K562 (cell line): ENCODE results near the gene SLC17A8. TPM values are rescaled to one million over a fixed set of nuclear protein-coding genes. Genes with fewer than 3 reads are reported as not detected.

ENCODE experiments used
- ATAC-seq: fragments of 200-7000 bp; cut with Tn5 transposase; 3 replicates; pipeline ENCODE4 v1.9.1; 2020; ENCODE audit warnings: moderate library complexity
- BruUV-seq: library from RNA; stranded (reverse); fragments of 400-500 nt; replicated peaks from 2 replicates; lab custom pipeline; 2021; lab: Mats Ljungman, UMichigan
- CTCF ChIA-PET: fragments of 300-600 bp; formaldehyde crosslinking; extraction: SDS; loops from one replicate; lab custom pipeline; 2021; ENCODE audit warnings: low intra/inter-chr PET ratio; lab: Yijun Ruan, JAX
- POLR2A ChIA-PET: fragments of 300-600, 350-650 bp; sonication (Branson Sonifier 250); formaldehyde crosslinking; extraction: SDS; loops from one replicate; lab custom pipeline; 2021; ENCODE audit warnings: antibody characterized with exemption, inconsistent platforms; lab: Yijun Ruan, JAX
- DNase-seq, 4 experiments: peaks; one replicate each; pipeline versions ENCODE4 v3.0.0 to v3.0.0-alpha.2; 2011 to 2018; ENCODE audit warnings: low spot score in 3 of 4, mixed read lengths in 3 of 4; ENCODE audit errors: extremely low read depth in 1 of 4
- FAIRE-seq: peaks from 2 replicates; lab custom pipeline; 2011; peaks lifted over from hg19 to GRCh38; lab: Jason Lieb, UNC
- H2AFZ ChIP-seq: 2 replicates; pipeline ENCODE4 v1.6.0; 2011; ENCODE audit warnings: low read depth, low read length, control low read depth, inconsistent platforms
- H3K27ac ChIP-seq: fragments of 200-600 bp; 3 replicates; pipeline ENCODE4 v1.8.0; 2011; ENCODE audit warnings: low read depth, mild to moderate bottlenecking, control low read depth, inconsistent platforms, low read length, moderate library complexity, mixed read lengths; ENCODE audit errors: extremely low read depth
- H3K27me3 ChIP-seq, 2 experiments: fragments of 300-600 bp in 1 of 2; 2 replicates in 1 of 2; 3 replicates in 1 of 2; pipeline versions ENCODE4 v1.6.0 to v1.8.0; 2011; ENCODE audit warnings: inconsistent platforms in 2 of 2, low read length in 2 of 2, mild to moderate bottlenecking in 1 of 2, mixed read lengths in 1 of 2, moderate library complexity in 1 of 2; ENCODE audit not compliant: control insufficient read depth in 2 of 2, insufficient read depth in 2 of 2
- H3K36me3 ChIP-seq: fragments of 300-600 bp; 3 replicates; pipeline ENCODE4 v1.8.0; 2011; ENCODE audit warnings: mild to moderate bottlenecking, low read length, inconsistent platforms; ENCODE audit not compliant: control insufficient read depth, insufficient read depth
- H3K4me1 ChIP-seq, 2 experiments: fragments of 200-600 bp in 1 of 2; replicated peaks in 1 of 2; 2 replicates in 1 of 2; 3 replicates in 1 of 2; pipeline versions ENCODE4 v1.5.1 to v1.8.0; 2011; ENCODE audit warnings: inconsistent platforms in 2 of 2, low read length in 2 of 2, mild to moderate bottlenecking in 1 of 2, mixed read lengths in 1 of 2, moderate library complexity in 1 of 2; ENCODE audit not compliant: control insufficient read depth in 2 of 2, insufficient read depth in 2 of 2
- H3K4me2 ChIP-seq: 2 replicates; pipeline ENCODE4 v1.6.1; 2011; ENCODE audit warnings: low read length, control low read depth, inconsistent platforms, mixed read lengths; ENCODE audit not compliant: insufficient read depth
- H3K4me3 ChIP-seq: fragments of 200-600 bp; sonication (generic), shearing (Covaris generic); 2 replicates; pipeline ENCODE4 v1.5.1; 2016; ENCODE audit warnings: control low read depth, inconsistent platforms
- H3K79me2 ChIP-seq: fragments of 200-600 bp; 3 replicates; pipeline ENCODE4 v1.8.0; 2011; ENCODE audit warnings: low read length, inconsistent platforms; ENCODE audit not compliant: control insufficient read depth, insufficient read depth
- H3K9ac ChIP-seq, 2 experiments: 2 replicates each; pipeline versions ENCODE4 v1.6.0 to v1.6.1; 2011; ENCODE audit warnings: low read depth in 2 of 2, low read length in 2 of 2, control low read depth in 1 of 2, inconsistent platforms in 1 of 2, mild to moderate bottlenecking in 1 of 2, mixed read lengths in 1 of 2; ENCODE audit not compliant: insufficient read depth in 1 of 2
- H3K9me1 ChIP-seq: one replicate; pipeline ENCODE4 v1.6.0; 2011; ENCODE audit warnings: inconsistent platforms, mild to moderate bottlenecking, low read length, moderate library complexity; ENCODE audit not compliant: control insufficient read depth, insufficient read depth
- H3K9me3 ChIP-seq: replicated peaks from 2 replicates; pipeline ENCODE4 v1.5.1; 2011; ENCODE audit warnings: low read depth, low read length, inconsistent platforms; ENCODE audit not compliant: control insufficient read depth, insufficient read depth
- H4K20me1 ChIP-seq: replicated peaks from 2 replicates; pipeline ENCODE4 v1.6.1; 2011; ENCODE audit warnings: low read length, inconsistent platforms, mixed read lengths; ENCODE audit not compliant: control insufficient read depth, insufficient read depth
- DDX20 ChIP-seq: fragments of 450-650 bp; IDR thresholded peaks from 2 replicates; pipeline ENCODE4 v1.6.1; 2016; ENCODE audit warnings: missing genetic modification characterization, low read depth, mild to moderate bottlenecking, missing compliant biosample characterization, moderate library complexity
- EGR1 ChIP-seq: fragments of 450-650 bp; conservative IDR thresholded peaks from 2 replicates; pipeline ENCODE4 v1.6.1; 2017; ENCODE audit warnings: mild to moderate bottlenecking
- HES1 ChIP-seq: fragments of 450-650 bp; IDR thresholded peaks from 2 replicates; pipeline ENCODE4 v1.6.1; 2016; ENCODE audit warnings: low read depth, mild to moderate bottlenecking, moderate library complexity
- JUNB ChIP-seq: fragments of 450-650 bp; formaldehyde crosslinking; conservative IDR thresholded peaks from 2 replicates; pipeline ENCODE4 v1.4.0; 2020; ENCODE audit warnings: mild to moderate bottlenecking
- MAZ ChIP-seq, 2 experiments: fragments of 450-650 bp in 1 of 2; sonication (generic) in 1 of 2; formaldehyde crosslinking; IDR thresholded peaks in 1 of 2; conservative IDR thresholded peaks in 1 of 2; 2 replicates each; pipeline versions ENCODE4 v1.4.0 to v1.5.0; 2020; ENCODE audit warnings: mild to moderate bottlenecking in 1 of 2, missing genetic modification reagents in 1 of 2
- MEF2D ChIP-seq: conservative IDR thresholded peaks from 2 replicates; pipeline ENCODE4 v1.6.1; 2016; ENCODE audit warnings: low read depth, missing genetic modification characterization, missing compliant biosample characterization
- MIER1 ChIP-seq: fragments of 450-650 bp; IDR thresholded peaks from 2 replicates; pipeline ENCODE4 v1.6.1; 2016; ENCODE audit warnings: antibody characterized with exemption, mild to moderate bottlenecking, low read depth
- RB1 ChIP-seq: fragments of 450-650 bp; IDR thresholded peaks from 2 replicates; pipeline ENCODE4 v1.6.1; 2017; ENCODE audit warnings: low read depth, mild to moderate bottlenecking
- RFX7 ChIP-seq: fragments of 250-450 bp; sonication (Bioruptor Pico); IDR thresholded peaks from 2 replicates; pipeline ENCODE4 v1.5.1; 2021; ENCODE audit warnings: mild to moderate bottlenecking
- SMAD4 ChIP-seq: fragments of 250-450 bp; sonication (Bioruptor Pico); conservative IDR thresholded peaks from 2 replicates; pipeline ENCODE4 v1.8.0; 2021; ENCODE audit warnings: inconsistent platforms, mild to moderate bottlenecking, moderate library complexity
- SMARCC2 ChIP-seq: fragments of 450-650 bp; IDR thresholded peaks from 2 replicates; pipeline ENCODE4 v1.6.1; 2017; ENCODE audit warnings: antibody characterized with exemption, moderate library complexity, mild to moderate bottlenecking, low read depth
- TEAD1 ChIP-seq, 2 experiments: fragments of 450-650 bp in 1 of 2; sonication (generic) in 1 of 2; formaldehyde crosslinking; IDR thresholded peaks; 2 replicates each; pipeline versions ENCODE4 v1.4.0 to v1.8.0; 2020 to 2022; ENCODE audit warnings: mild to moderate bottlenecking in 2 of 2, missing genetic modification reagents in 1 of 2
- ZNF282 ChIP-seq: sonication (generic); formaldehyde crosslinking; IDR thresholded peaks from 2 replicates; pipeline ENCODE4 v1.8.1; 2023; ENCODE audit warnings: missing genetic modification reagents
- ZNF57 ChIP-seq: fragments of 450-650 bp; formaldehyde crosslinking; IDR thresholded peaks from 2 replicates; pipeline ENCODE4 v1.4.0; 2020; ENCODE audit warnings: mild to moderate bottlenecking, moderate library complexity
- ZNF644 ChIP-seq: fragments of 200-800 bp; sonication (Bioruptor generic); IDR thresholded peaks from 2 replicates; pipeline ENCODE4 v1.6.1; 2016; ENCODE audit warnings: low read depth, missing genetic modification characterization, missing compliant biosample characterization
- ZNF79 ChIP-seq: fragments of 250-450 bp; sonication (Bioruptor Pico); IDR thresholded peaks from 2 replicates; pipeline ENCODE4 v1.4.0; 2020; ENCODE audit warnings: low read depth, mild to moderate bottlenecking, moderate library complexity
- ZSCAN29 ChIP-seq: fragments of 450-650 bp; IDR thresholded peaks from 2 replicates; pipeline ENCODE4 v1.6.1; 2017
- WGBS: fragments of 100-300 bp; shearing (Covaris generic); methylation state at CpG from one replicate; pipeline ENCODE4 v1.1.6; 2016; ENCODE audit warnings: low coverage, mixed read lengths; ENCODE audit not compliant: insufficient coverage; ENCODE audit errors: missing lambda C conversion rate; 5-methylcytosine and 5-hydroxymethylcytosine counted together
- in situ Hi-C: fragments of 300-500 bp; cut with MboI; formaldehyde crosslinking; loops from 4 replicates; pipeline ENCODE4 v1.15.0; 2018; ENCODE audit warnings: inconsistent platforms, mixed read lengths
- intact Hi-C: fragments of 100-400 bp; cut with micrococcal nuclease; formaldehyde crosslinking; loops from 2 replicates; pipeline ENCODE4 v1.14.2; 2022
- polyA plus RNA-seq, 8 experiments: library from polyadenylated mRNA; depleted of rRNA in 4 of 8; stranded (reverse) in 5 of 8; unstranded in 3 of 8; fragments of >200 nt; fragmentation: Nextera tagmentation in 2 of 8; fragmentation: Illumina TruSeq in 1 of 8; extraction: Ambion mirVana in 2 of 8; extraction: Trizol in 1 of 8; gene quantifications; 2 replicates each; pipeline versions ENCODE4 v1.2.1 to v1.2.3, GENCODE V29; 2011 to 2014; ENCODE audit warnings: inconsistent platforms in 1 of 8, missing spikeins in 1 of 8
- total RNA-seq, 7 experiments: library from RNA; depleted of rRNA in 6 of 7; stranded (reverse); fragments of >200 nt in 6 of 7; fragmentation: Illumina TruSeq in 2 of 7; extraction: Trizol in 2 of 7; gene quantifications; 2 replicates each; pipeline versions ENCODE4 v1.2.1 to v1.2.3, GENCODE V29; 2011 to 2021; ENCODE audit warnings: low replicate concordance in 1 of 7
- TF ChIP-seq, protein P1 (sequence below): fragments of 450-650 bp; conservative IDR thresholded peaks from 2 replicates; pipeline ENCODE4 v1.6.1; 2016; ENCODE audit warnings: missing genetic modification characterization, low read depth, mild to moderate bottlenecking, control low read depth, missing compliant biosample characterization

SLC17A8 gene
- total and polyA plus RNA-seq, 9 of the 15 experiments (the other 6 are each of a cell fraction or from before 2014, with no cell fraction given): 0.03 TPM; not detected in 8

DNA sequence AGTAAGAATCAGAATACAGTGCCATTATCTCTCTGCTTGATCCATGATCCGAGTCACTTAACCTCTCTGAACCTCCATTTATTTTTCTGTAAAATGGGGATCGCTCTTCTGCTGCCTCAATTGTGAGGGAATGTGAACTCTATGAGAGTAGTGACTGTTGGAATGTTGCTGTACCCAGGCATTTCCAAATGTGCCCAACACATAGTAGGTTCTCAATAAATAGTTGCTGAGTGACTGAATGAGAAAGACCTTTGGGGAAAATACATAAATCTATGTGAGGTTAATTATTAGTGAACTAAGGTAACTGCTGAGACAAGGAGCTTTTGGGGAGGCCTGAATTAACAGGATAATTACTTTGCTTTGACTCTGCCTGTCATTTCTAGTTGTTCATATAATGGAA, 82.9 kb downstream of the SLC17A8 start:
- Histone ChIP-seq H3K27me3 (no peaks in the 10 kb centered on the region), H3K9me1 (no peaks in the 10 kb centered on the region), H2AFZ (no peak overlapping the region), H3K9ac (no peak overlapping the region), H3K4me1 (peaks cover 0 to 17% of the 10 kb centered on the region in 2 experiments; a peak in 2 of 5 replicates), H4K20me1 (no peaks in the 10 kb centered on the region), H3K36me3 (no peaks in the 10 kb centered on the region), H3K4me2 (no peak overlapping the region), H3K4me3 (no peak overlapping the region), H3K9me3 (no peaks in the 10 kb centered on the region), H3K27ac (no peak overlapping the region), H3K79me2 (no peaks in the 10 kb centered on the region)
- no TSS peak for BruUV-seq
- WGBS: 11% methylated on average over 2 of the region's 2 CpGs
- DNase-seq (no peak), ATAC-seq (no peak), FAIRE-seq (no peak)
- ChIA-PET CTCF (no interaction called here), POLR2A (no interaction called here)
- TF ChIP-seq ZSCAN29 (no peak), MEF2D (no peak), JUNB (CRISPR knock-in tag) (no peak), HES1 (no peak), EGR1 (no peak), DDX20 (no peak), ZNF79 (CRISPR knock-in tag) (no peak), RB1 (no peak), SMAD4 (CRISPR knock-in tag) (no peak), RFX7 (CRISPR knock-in tag) (no peak), ZNF644 (tag) (no peak), MIER1 (no peak), SMARCC2 (no peak), ZNF282 (CRISPR knock-in tag) (no peak), ZNF57 (CRISPR knock-in tag) (no peak), MAZ (CRISPR knock-in tag; conservative IDR thresholded peaks at IDR 0.05 in 1 of 2, IDR thresholded peaks at IDR 0.05 in 1 of 2) (no peak), TEAD1 (CRISPR knock-in tag; IDR thresholded peaks at IDR 0.05) (no peak)
- TF ChIP-seq, protein P1, sequence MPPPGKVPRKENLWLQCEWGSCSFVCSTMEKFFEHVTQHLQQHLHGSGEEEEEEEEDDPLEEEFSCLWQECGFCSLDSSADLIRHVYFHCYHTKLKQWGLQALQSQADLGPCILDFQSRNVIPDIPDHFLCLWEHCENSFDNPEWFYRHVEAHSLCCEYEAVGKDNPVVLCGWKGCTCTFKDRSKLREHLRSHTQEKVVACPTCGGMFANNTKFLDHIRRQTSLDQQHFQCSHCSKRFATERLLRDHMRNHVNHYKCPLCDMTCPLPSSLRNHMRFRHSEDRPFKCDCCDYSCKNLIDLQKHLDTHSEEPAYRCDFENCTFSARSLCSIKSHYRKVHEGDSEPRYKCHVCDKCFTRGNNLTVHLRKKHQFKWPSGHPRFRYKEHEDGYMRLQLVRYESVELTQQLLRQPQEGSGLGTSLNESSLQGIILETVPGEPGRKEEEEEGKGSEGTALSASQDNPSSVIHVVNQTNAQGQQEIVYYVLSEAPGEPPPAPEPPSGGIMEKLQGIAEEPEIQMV (tag): no peak
- in situ Hi-C loops: no loop called here
- intact Hi-C loops: no loop called here
